Muscle layer of colon (tissue), 2 donors: ENCODE data around the gene KANSL1.
A peak's percentile ranks its signal among the peaks of the same experiment; 100 is the strongest.
"Not testable (repeated sequence)": the region's sequence is repeated elsewhere in the genome, so short reads cannot be mapped to it uniquely, and the experiment has no call there.

Source experiments
- H3K27ac ChIP-seq: one replicate; pipeline ENCODE4 v1.7.0; 2013; ENCODE audit warnings: low read depth, mild to moderate bottlenecking, low read length, moderate library complexity
- H3K27me3 ChIP-seq, 2 donors: one replicate each; pipeline ENCODE4 v1.7.0; 2013; ENCODE audit warnings: low read length in 2 of 2, mild to moderate bottlenecking in 2 of 2; ENCODE audit not compliant: insufficient read depth in 2 of 2, control insufficient read depth in 1 of 2
- H3K36me3 ChIP-seq: one replicate; pipeline ENCODE4 v1.7.0; 2013; ENCODE audit warnings: mild to moderate bottlenecking, low read length; ENCODE audit not compliant: insufficient read depth
- H3K4me1 ChIP-seq: one replicate; pipeline ENCODE4 v1.7.0; 2013; ENCODE audit warnings: mild to moderate bottlenecking, low read length; ENCODE audit not compliant: insufficient read depth
- H3K4me3 ChIP-seq, 2 donors: one replicate each; pipeline ENCODE4 v1.7.0; 2013; ENCODE audit warnings: low read length in 2 of 2, low read depth in 1 of 2, mild to moderate bottlenecking in 1 of 2, moderate library complexity in 1 of 2
- H3K9ac ChIP-seq: one replicate; pipeline ENCODE4 v1.7.0; 2013; ENCODE audit warnings: low read length
- H3K9me3 ChIP-seq: one replicate; pipeline ENCODE4 v1.7.0; 2013; ENCODE audit warnings: mild to moderate bottlenecking, low read length
- donor health status: abdominal sarcoma.
- donor health status: Adenocarcinoma of cecum.

The KANSL1 gene, protein sequence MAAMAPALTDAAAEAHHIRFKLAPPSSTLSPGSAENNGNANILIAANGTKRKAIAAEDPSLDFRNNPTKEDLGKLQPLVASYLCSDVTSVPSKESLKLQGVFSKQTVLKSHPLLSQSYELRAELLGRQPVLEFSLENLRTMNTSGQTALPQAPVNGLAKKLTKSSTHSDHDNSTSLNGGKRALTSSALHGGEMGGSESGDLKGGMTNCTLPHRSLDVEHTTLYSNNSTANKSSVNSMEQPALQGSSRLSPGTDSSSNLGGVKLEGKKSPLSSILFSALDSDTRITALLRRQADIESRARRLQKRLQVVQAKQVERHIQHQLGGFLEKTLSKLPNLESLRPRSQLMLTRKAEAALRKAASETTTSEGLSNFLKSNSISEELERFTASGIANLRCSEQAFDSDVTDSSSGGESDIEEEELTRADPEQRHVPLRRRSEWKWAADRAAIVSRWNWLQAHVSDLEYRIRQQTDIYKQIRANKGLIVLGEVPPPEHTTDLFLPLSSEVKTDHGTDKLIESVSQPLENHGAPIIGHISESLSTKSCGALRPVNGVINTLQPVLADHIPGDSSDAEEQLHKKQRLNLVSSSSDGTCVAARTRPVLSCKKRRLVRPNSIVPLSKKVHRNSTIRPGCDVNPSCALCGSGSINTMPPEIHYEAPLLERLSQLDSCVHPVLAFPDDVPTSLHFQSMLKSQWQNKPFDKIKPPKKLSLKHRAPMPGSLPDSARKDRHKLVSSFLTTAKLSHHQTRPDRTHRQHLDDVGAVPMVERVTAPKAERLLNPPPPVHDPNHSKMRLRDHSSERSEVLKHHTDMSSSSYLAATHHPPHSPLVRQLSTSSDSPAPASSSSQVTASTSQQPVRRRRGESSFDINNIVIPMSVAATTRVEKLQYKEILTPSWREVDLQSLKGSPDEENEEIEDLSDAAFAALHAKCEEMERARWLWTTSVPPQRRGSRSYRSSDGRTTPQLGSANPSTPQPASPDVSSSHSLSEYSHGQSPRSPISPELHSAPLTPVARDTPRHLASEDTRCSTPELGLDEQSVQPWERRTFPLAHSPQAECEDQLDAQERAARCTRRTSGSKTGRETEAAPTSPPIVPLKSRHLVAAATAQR (N-terminal part only)

DNA sequence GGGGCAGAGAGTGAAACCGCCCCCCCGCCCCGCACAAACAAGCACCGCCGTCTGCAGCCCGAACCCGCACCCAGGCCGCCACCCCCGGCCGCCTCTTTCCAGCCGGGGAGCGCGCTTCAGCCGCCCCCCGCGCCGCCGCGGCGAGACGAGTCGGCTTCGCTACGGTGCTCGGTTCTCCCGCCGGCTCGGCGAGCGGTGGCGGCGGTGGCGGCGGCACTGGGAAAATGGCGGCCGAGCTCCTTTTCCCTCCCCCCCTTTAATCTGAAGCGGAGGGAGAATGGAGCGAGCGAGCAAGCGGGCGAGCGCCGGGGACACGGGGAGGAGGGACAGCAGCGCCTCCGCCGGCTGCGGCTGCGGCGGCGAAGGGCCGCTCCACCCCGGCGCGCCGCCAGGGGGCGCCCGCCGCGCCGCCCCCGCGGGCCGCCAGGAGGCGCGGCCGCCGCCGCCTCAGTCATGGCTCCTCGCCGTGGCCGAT, at the start of gene KANSL1:
TSS of gene KANSL1 (minus strand) at position 279 of the 475 bp plus-strand sequence. CDS start 21,286 bp downstream, outside the sequence.
- H3K9ac ChIP-seq, result peak within 1 kb of the TSS; percentile 88
- peaks cover 47% of the 10 kb centered on the region for H3K4me1 ChIP-seq

DNA sequence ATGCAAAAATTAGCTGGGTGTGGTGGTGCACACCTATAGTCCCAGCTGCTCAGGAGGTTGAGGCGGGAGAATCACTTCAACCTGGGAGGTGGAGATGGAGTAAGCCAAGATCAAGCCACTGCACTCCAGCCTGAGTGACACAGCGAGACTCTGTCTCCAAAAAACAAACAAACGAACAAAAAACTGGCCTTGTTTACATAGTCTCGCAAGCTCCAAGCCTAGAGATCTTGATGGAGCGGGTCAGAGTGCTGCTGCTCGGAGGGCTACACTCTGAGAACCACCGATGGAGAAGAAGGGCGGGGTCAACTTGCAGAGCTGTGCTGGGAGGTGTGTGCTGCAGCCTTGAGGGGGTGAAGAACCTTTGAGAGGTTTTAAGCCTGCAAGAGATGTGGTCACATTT, 38.1 kb upstream of the KANSL1 start:
- not testable (repeated sequence) for H3K36me3 ChIP-seq, H3K9ac ChIP-seq, H3K4me1 ChIP-seq, H3K27me3 ChIP-seq, H3K4me3 ChIP-seq, H3K27ac ChIP-seq, H3K9me3 ChIP-seq

More for the DNA sequence above, at the start of gene KANSL1:
- H3K27me3 ChIP-seq, result no peaks in the 10 kb centered on the region
- no peaks in the 10 kb centered on the region for H3K36me3 ChIP-seq
- no peaks in the 10 kb centered on the region for H3K9me3 ChIP-seq
- H3K4me3 ChIP-seq, result peak within 1 kb of the TSS; percentile 94 to 96
- peak within 1 kb of the TSS; percentile 99 for H3K27ac ChIP-seq

DNA sequence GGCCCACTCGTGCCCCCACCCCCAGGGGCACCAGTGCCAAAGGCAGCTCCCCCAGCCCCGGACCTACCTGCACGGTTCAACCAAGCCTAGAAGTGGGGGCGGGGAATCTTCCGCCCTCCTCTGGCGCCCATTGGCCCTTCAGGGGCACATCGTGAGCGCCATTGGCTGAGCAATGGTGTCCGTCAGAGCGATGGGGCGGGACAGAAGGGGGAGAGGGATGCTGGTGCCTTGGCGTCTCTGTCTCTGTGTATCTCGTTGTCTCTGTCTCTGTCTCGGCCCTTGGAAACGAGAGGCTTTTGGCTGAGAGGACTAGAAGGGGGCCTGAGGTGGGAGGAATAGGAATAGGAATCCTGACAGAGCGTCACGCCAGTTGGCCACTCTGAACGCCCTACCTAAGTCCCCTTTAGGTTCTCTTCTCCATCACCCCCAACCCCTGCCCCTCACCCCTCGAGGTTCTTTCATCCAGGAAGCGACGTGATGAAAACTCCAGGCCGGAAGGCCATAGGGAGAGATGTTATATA, 32.1 kb upstream of the KANSL1 start:
- not testable (repeated sequence) for H3K9me3 ChIP-seq, H3K4me1 ChIP-seq, H3K9ac ChIP-seq, H3K27me3 ChIP-seq, H3K36me3 ChIP-seq
- Histone ChIP-seq H3K27ac (peak overlapping the region; percentile 35), H3K4me3 (peak overlapping the region; percentile 50 to 56)

DNA sequence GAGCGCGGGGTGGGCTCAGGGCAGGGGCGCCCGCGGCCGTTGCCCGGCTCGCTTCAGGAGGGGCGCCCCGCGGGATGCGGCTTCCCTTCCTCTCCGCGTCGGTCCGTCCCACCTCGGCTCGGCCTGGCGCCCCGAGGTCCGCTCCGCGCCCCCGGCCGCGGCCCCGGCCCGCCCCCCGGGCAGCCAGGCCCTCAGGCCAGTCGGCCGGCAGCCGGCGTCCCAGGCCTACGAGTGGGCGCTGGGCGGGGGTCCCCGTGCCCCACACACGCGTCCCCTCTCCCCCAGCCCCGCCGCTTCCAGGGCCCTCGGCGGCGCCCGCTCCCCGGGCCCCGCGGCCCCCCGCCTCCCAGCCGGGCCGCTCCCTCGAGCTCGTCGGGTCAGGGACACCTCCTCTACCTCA, 31.6 kb upstream of the KANSL1 start:
- not testable (repeated sequence) for H3K9ac ChIP-seq, H3K36me3 ChIP-seq, H3K27me3 ChIP-seq, H3K27ac ChIP-seq, H3K9me3 ChIP-seq, H3K4me1 ChIP-seq
- peak overlapping the region; percentile 50 to 56 for H3K4me3 ChIP-seq

DNA sequence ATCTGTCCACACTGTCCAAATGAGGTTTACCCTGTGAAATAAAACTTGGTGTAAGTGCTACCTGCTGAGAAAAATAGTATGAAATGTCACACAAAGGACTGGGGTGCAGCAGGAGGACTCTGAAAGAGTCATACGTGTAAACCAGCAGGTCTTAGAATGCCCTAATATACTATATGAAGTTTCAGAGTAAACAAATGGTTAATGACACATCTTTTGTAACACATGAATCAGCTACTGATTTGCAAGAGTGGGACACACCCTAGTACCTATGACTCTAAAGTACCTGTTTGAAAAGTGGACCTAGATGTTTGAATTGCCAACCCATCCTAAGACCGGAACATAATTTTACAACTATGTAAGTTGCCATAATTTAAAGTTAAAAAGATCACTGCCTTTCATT, 29.8 kb upstream of the KANSL1 start:
- not testable (repeated sequence) for H3K4me3 ChIP-seq, H3K9ac ChIP-seq, H3K36me3 ChIP-seq, H3K27me3 ChIP-seq, H3K27ac ChIP-seq, H3K9me3 ChIP-seq, H3K4me1 ChIP-seq

DNA sequence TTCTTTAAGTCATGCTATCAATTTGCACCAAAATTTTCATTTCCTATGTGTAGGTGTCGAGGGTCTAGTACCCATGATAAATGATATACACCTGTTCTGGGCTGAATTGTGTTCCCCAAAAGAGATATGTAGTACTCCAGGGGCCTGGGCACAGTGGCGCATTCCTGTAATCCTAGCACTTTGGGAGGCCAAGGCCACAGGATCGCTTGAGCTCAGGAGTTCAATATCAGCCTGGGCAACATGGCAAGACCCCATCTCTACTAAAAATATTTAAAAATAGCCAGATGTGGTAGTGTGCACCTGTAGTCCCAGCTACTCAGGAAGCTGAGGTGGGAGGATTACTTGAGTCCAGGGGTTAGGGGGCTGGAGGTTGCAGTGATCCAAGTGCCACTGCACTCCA, 23.5 kb upstream of the KANSL1 start:
- peaks cover 19% of the 10 kb centered on the region for H3K4me1 ChIP-seq
- peaks cover 11% of the 10 kb centered on the region for H3K36me3 ChIP-seq
- H3K27ac ChIP-seq, result no peak overlapping the region
- no peak overlapping the region for H3K9ac ChIP-seq
- H3K9me3 ChIP-seq, result no peaks in the 10 kb centered on the region
- no peaks in the 10 kb centered on the region for H3K27me3 ChIP-seq
- no peak overlapping the region for H3K4me3 ChIP-seq

DNA sequence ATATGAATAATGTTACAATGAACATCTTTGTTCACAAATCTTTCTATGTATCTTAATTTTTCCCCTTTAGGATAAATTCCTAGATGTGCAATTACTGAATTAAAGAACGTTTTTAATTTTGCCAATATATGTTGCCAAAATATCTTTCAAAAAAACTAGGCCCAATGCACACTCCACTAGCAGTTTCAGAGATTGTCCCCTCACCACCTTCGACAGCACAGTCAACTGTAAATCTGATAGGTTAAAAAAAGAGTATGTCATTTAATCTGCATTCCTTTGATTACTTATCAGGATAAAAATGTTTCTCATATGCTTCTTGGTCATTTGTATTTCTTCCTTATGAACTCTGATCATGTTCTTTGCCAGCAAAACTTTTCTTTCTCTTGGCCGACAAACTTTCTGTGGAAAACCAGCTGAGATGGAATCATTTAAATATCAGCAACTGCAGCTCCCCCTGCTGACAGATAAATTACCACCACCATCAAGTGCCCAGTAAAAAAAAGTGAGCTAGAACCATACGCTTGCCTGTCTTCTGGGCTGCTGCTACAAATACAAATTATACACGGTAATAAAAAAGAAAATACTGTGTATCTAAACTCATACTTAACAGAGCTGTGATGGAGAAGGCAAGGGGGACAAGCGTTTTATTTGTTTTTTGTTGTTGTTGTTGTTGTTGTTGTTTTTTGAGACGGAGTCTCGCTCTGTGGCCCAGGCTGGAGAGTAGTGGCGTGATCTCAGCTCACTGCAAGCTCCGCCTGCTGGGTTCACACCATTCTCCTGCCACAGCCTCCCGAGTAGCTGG, 19.6 kb upstream of the KANSL1 start:
- Histone ChIP-seq H3K36me3 (peaks cover under 1% of the 10 kb centered on the region), H3K4me1 (peaks cover 31% of the 10 kb centered on the region), H3K9me3 (no peaks in the 10 kb centered on the region), H3K27me3 (no peaks in the 10 kb centered on the region), H3K27ac (no peak overlapping the region), H3K9ac (no peak overlapping the region), H3K4me3 (no peak overlapping the region)

DNA sequence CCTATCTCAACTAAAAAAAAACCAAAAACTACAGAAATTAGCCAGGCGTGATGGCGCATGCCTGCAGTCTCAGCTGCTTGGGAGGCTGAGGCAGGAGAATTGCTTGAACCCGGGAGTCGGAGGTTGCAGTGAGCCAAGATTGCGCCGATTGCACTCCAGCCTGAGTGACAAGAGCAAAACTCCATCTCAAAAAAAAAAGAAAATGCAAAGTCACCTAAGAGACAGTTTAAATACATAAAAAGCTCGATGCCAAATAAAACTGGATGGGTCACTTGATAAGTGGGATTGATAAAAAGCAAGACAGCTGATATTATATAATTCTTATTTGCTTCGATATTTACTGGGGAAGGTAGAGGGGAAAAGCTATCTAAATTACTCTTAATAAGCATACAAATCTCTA, 15.8 kb upstream of the KANSL1 start:
- H3K4me1 ChIP-seq, result peaks cover 24% of the 10 kb centered on the region
- H3K36me3 ChIP-seq, result no peaks in the 10 kb centered on the region
- no peaks in the 10 kb centered on the region for H3K9me3 ChIP-seq
- no peak overlapping the region for H3K4me3 ChIP-seq
- no peaks in the 10 kb centered on the region for H3K27me3 ChIP-seq
- no peak overlapping the region for H3K9ac ChIP-seq
- no peak overlapping the region for H3K27ac ChIP-seq

DNA sequence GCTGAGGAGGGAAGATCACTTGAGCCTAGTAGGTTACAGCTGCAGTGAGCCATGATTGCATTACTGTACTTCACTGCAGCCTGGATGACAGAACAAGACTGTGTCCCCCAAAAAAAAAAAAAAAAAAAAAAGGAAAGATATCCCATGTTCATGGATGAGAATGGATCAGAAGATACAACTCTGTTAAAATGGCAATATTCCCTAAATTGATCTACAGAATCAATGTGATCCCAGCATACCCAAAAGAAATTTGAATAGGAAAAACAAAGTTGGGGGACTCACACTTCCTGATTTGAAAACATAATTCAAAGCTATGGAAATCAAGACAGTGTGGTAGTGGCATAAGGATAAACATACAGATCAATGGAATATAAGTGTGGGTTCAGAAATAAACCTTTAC, 12.7 kb upstream of the KANSL1 start:
- H3K9me3 ChIP-seq, result no peaks in the 10 kb centered on the region
- no peak overlapping the region for H3K9ac ChIP-seq
- H3K4me3 ChIP-seq, result no peak overlapping the region
- H3K27me3 ChIP-seq, result no peaks in the 10 kb centered on the region
- no peaks in the 10 kb centered on the region for H3K36me3 ChIP-seq
- H3K4me1 ChIP-seq, result peaks cover 5% of the 10 kb centered on the region
- H3K27ac ChIP-seq, result no peak overlapping the region

DNA sequence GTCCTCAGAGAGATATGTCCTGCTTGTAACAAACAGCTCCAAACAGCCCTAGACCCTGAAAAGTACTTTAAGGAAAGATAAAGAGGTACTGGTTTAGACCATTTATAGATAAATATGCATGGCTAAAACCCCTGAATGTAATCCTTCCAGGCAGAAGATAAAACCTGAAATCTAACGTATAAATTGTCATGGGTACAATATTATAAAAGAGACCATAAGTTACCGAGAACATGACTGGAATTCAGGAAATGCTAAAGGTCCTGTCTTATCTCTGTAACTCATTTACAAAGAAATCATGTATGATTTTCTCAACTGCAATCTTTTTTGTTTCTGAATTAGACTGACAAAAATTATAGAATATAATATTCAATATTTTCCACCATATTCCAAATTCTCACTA, 9.2 kb upstream of the KANSL1 start:
- Histone ChIP-seq H3K9ac (no peak overlapping the region), H3K4me3 (no peak overlapping the region), H3K36me3 (no peaks in the 10 kb centered on the region), H3K9me3 (no peaks in the 10 kb centered on the region), H3K27ac (no peak overlapping the region), H3K27me3 (no peaks in the 10 kb centered on the region), H3K4me1 (peaks cover 16% of the 10 kb centered on the region)
